ENCODE data around the gene LTC4S. TPM values are rescaled to one million over a fixed set of nuclear protein-coding genes. Genes with fewer than 3 reads are reported as not detected.

Gene LTC4S
- total RNA-seq, 1 experiment from 2014 or later = 2.6 TPM

- peaks cover 38% of the 10 kb centered on the region for H3K36me3 Mint-ChIP-seq
- no peak overlapping the region; the same call in 1 of the 2 replicates for H3K27ac Mint-ChIP-seq
- H3K27me3 Mint-ChIP-seq (ENCODE audit: low read depth) = peaks cover 11% of the 10 kb centered on the region
- peak overlapping the region; percentile 87 for H3K4me3 Mint-ChIP-seq
- no peak for ATAC-seq
- no peaks in the 10 kb centered on the region for H3K9me3 Mint-ChIP-seq
- H3K4me1 Mint-ChIP-seq = peaks cover 33% of the 10 kb centered on the region
- TF ChIP-seq ZNF263 (CRISPR knock-in tag; IDR thresholded peaks at IDR 0.05; ENCODE audit: low read depth) (no peak), USF1 (CRISPR knock-in tag; IDR thresholded peaks at IDR 0.05) (no peak)
- POLR2A ChIA-PET = no interaction called here
- CTCF ChIA-PET = interaction anchor here (0.5 to 1.6 kb wide), 3 partner anchors 11 to 77 kb away, joined by 3 to 10 read pairs (median 4); no protein-coding TSS in a partner anchor
- no peak for DNase-seq (ENCODE audit: low spot score)
These were observed 28.3 kb downstream of the LTC4S start for GRCh38 chr5:179822059-179822432.

- peaks cover 8% of the 10 kb centered on the region for H3K27me3 Mint-ChIP-seq (ENCODE audit: low read depth)
- no peak overlapping the region; the same call in 1 of the 2 replicates for H3K27ac Mint-ChIP-seq
- H3K9me3 Mint-ChIP-seq = no peaks in the 10 kb centered on the region
- peaks cover 33% of the 10 kb centered on the region for H3K4me1 Mint-ChIP-seq
- POLR2A ChIA-PET = interaction anchor here (0.7 kb wide), 1 partner anchor 90 kb away, joined by 9 read pairs; no protein-coding TSS in a partner anchor
- peak overlapping the region; percentile 87 for H3K4me3 Mint-ChIP-seq
- no peak for TF ChIP-seq CREB1 (CRISPR knock-in tag; IDR thresholded peaks at IDR 0.05)
- no peak for TF ChIP-seq EMX1 (CRISPR knock-in tag; IDR thresholded peaks at IDR 0.05)
- no peak for TF ChIP-seq ZNF317 (CRISPR knock-in tag; IDR thresholded peaks at IDR 0.05; ENCODE audit: borderline replicate concordance, low read depth)
- TF ChIP-seq E2F4 (CRISPR knock-in tag; IDR thresholded peaks at IDR 0.05; ENCODE audit: borderline replicate concordance, low read depth) = no peak
- no peak for TF ChIP-seq SMAD3 (CRISPR knock-in tag; IDR thresholded peaks at IDR 0.05; ENCODE audit: borderline replicate concordance)
- no peak for TF ChIP-seq USF1 (CRISPR knock-in tag; IDR thresholded peaks at IDR 0.05)
- TF ChIP-seq E2F1 (CRISPR knock-in tag; IDR thresholded peaks at IDR 0.05) = no peak
- no peak for TF ChIP-seq ZNF121 (CRISPR knock-in tag; IDR thresholded peaks at IDR 0.05)
- TF ChIP-seq TEAD1 (CRISPR knock-in tag; IDR thresholded peaks at IDR 0.05) = no peak
- no peak for TF ChIP-seq ERG (CRISPR knock-in tag; IDR thresholded peaks at IDR 0.05)
- TF ChIP-seq ZNF396 (CRISPR knock-in tag; IDR thresholded peaks at IDR 0.05; ENCODE audit: borderline replicate concordance) = no peak
- no peak for TF ChIP-seq CDX4 (CRISPR knock-in tag; IDR thresholded peaks at IDR 0.05; ENCODE audit: borderline replicate concordance)
- ATAC-seq (no peak), DNase-seq (ENCODE audit: low spot score) (no peak)
- H3K36me3 Mint-ChIP-seq = peaks cover 41% of the 10 kb centered on the region
- CTCF ChIA-PET = interaction anchor here (0.5 to 1.6 kb wide), 3 partner anchors 11 to 78 kb away, joined by 3 to 10 read pairs (median 4); no protein-coding TSS in a partner anchor
These were observed 28.7 kb downstream of the LTC4S start for GRCh38 chr5:179822444-179822990.

- H3K27me3 Mint-ChIP-seq (ENCODE audit: low read depth) = no peaks in the 10 kb centered on the region
- H3K36me3 Mint-ChIP-seq = peaks cover 55% of the 10 kb centered on the region
- H3K4me1 Mint-ChIP-seq = peaks cover 38% of the 10 kb centered on the region
- no peak overlapping the region for H3K4me3 Mint-ChIP-seq
- H3K9me3 Mint-ChIP-seq = no peaks in the 10 kb centered on the region
- CTCF ChIA-PET = interaction anchor here (0.6 kb wide), 1 partner anchor 57 kb away, joined by 3 read pairs; no protein-coding TSS in a partner anchor
- ATAC-seq (no peak), DNase-seq (ENCODE audit: low spot score) (no peak)
- no peak overlapping the region for H3K27ac Mint-ChIP-seq
- POLR2A ChIA-PET = interaction anchor here (0.6 to 0.9 kb wide), 2 partner anchors 13 to 142 kb away, joined by 3 read pairs; no protein-coding TSS in a partner anchor
- no peak for TF ChIP-seq ATF2 (CRISPR knock-in tag; IDR thresholded peaks at IDR 0.05; ENCODE audit: borderline replicate concordance, low read depth)
- no peak for TF ChIP-seq MXD4 (CRISPR knock-in tag; IDR thresholded peaks at IDR 0.05; ENCODE audit: borderline replicate concordance)
- TF ChIP-seq PRDM15 (CRISPR knock-in tag; IDR thresholded peaks at IDR 0.05) = no peak
- TF ChIP-seq SMAD3 (CRISPR knock-in tag; IDR thresholded peaks at IDR 0.05; ENCODE audit: borderline replicate concordance) = no peak
- TF ChIP-seq TP53 (CRISPR knock-in tag; IDR thresholded peaks at IDR 0.05) = no peak
These were observed 30.4 kb downstream of the LTC4S start for GRCh38 chr5:179823937-179824744.
